T-helper 2 cell (primary cell): ENCODE results near the gene ATG4A.
A peak's percentile ranks its signal among the peaks of the same experiment; 100 is the strongest.

ENCODE experiments used
- DNase-seq, 5 experiments: peaks; one replicate each; pipeline versions ENCODE4 v3.0.0 to v3.0.0-alpha.2; 2012 to 2022

ATG4A gene

DNA sequence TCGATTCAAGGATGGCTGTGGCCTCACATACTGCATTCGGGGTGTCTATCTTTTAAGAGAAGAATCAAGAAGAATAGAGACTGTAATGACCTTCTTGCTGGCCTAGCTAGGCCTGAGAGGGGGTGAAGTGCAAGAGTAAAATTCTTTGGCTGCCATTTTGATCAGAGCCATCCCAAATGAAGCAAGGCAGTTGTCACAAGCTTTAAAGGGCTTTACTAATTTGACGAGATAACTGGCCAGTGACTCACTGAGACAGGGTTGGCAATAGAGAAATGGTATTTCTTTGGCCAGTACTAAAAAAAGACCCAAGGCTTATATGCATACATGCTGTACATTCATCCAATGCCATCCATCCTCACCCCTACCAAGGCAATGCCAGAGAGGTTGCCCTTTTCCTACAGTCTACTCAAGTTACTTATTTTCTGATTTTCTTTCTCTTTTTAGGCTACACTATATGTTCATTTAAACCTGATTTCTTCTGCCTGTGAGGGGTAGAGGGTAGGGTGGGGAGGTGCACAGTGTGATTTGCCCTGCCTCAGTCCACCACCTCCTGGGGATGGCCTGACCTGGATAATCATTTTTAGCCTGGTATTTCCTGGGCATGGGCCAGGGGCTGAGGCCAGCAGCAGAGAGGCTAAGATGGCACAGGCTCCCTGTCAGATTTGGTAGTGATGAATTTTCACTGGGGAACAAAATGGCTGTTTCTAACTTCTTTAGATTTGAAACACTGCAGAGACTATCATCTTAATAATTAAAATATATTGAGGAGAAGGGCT, 32.2 kb downstream of the ATG4A start:
- DNase-seq: no peak

DNA sequence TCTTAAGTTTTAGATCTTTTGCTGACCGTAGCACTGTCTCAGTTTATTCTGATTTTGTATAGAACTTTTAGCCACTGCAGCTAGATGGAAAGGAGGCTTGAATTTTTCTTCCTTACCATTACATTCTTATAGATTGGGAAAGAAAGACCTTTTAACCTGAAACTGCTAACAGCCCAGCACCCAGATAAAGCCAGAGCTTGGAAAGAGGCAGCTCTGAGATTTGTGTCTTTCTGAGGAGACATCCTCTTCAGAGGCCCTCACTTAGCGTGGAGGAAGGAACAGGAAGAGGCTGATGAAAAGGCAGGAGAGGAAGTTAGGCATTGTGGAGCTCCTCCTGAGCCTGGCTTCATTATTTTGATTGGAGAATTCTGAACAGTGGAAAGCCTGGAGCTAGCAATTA, 35.1 kb downstream of the ATG4A start:
- DNase-seq: no peak

DNA sequence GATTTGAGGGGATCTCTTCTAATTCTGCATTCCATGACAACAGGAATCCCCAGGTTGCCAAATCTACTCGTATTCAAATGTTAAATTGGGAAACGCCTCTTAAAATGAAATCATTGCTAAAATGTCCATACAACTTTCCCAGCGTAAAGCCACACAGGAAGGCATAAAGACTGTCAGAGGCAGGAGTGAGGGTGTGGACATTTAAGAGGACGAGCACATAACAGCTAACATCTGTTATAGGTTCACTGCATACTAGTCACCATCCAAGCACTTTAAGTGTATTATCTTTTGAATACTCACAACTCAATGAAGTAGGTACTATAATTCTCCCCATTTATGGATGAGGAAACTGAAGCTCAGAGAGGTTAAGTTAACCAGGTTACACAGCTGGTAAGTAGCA, 35.6 kb downstream of the ATG4A start:
- no peak for DNase-seq

DNA sequence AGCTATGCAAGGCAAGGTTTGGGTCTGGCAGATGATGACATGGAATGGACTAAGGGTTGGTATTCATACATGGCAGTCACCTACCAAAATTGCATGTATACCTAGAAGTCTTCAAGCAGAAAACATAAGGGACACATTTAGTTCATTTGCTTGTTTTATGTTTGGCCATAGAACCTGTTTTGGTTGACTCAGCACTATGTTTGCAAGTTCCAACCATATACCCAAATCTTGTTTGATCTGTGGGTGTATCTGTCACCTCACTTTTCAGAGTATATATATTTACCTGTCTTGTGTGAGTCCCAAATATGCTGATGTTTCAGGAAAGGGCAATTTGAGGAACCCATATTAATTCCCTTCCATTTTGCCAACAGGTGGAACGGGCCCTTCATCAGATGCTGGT, 39.3 kb downstream of the ATG4A start:
- DNase-seq: no peak

DNA sequence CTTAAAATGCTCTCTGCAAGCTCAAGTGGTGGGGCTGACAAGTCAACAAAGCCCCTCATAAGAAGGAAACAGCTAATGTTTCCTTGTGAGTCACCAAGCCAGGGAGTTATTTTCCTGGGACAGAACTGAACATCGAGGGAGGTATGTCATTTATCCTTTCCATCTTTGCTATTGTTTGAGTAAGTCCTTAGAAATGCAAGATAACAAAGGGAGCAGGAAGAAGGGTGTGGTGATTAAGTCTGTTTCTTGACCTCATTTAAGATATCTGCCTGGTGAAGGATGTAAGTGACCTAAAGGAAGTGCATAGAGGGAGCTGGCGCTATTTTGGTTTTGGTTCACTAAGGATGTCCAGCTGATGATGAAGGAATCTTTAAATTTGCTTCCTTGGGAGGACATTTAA, 39.9 kb downstream of the ATG4A start:
- no peak for DNase-seq

DNA sequence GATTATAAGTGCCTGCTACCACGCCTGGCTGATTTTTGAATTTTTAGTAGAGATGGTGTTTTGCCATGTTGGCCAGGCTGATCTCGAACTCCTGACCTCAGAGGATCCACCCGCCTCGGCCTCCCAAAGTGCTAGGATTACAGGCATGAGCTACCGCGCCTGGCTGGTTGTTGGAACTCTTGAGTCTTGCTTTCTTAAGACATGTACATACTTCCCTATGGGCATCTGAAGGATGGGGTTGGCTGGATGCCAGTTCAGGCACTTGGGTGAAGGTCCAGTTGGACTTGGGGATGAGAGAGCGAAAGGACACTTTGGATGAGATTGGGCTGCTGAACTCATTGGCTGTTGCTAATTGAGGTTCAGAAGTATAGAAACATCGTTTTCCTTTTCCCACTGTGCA, 40.5 kb downstream of the ATG4A start:
- no peak for DNase-seq

DNA sequence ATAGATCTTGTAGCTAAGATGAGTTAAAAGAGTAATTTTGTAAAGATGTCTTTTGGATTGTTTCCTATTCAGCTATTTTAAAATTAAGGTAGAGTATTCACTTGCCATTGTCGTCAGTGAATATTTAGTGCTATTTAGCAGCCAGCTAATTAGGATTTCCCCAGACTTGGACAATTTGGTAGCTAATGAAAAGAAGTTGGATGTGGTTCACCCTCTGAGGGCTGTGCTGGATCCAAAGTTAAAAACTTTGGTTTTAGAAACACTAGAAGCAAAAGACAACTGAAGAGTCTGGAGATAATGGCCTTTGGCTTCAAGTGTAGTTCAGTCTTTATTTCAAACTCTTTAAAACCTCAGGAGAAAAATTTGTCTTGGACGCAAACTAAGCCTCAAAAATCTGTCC, 41.3 kb downstream of the ATG4A start:
- no peak for DNase-seq

DNA sequence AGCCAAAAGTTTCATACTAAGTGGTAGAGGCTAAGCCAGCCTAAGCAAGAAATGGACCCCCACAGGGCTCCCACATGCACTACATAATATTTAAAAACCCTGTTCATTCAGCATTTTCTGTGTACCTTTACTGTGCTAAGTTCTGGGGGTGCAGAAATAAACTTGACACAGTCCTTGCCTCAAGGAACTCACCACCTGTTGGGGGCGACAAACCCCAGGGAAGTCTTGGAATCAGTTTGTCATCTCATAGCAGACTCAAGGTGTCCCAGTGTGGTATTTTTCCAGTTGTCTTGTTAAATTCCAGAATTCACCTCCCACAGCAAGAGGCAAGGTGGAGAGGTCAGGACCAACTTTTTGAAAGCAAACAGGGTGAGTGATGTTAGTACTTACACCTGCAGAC, 43.1 kb downstream of the ATG4A start:
- no peak for DNase-seq

DNA sequence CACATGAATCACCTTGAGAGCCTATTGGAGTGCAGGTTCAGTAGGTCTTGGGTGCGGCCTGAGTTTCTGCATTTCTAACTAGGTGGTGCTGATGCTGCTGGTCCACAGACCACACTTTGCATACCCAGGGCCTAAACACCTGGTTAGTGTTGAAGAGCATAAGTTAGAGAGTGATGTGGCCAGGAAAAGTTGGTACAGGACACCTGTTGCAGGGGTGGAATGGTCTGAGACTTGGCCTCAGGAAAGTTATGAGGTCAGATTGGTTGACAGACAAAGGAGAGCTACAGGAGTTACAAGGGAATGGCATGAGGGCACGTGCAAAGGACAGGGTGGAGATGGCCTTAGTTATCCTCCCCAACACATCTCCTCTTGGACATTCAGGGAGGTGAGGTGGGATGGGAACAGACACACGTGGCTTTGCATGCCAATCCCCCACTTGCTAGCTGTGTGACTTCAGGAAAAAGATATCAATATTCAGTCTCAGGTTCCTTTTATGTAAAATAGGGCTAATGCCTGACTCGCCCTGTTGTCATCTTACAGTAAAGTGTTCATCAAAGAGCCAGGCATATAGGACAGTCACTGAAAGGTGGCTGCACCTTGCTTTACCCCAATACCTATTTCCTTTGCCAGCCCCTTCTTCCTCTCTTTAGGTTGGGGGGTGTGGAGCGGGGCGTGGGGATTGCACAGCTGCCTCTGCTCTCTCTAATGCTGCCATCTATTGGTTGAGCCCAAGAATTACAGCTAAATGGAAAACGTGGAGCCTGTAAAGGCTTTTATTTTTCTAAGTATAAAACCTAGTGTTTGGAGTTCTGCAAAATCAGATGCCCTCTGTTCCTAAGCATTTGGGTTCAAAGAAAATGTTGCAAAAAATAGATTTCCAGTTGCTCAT, 47.5 kb downstream of the ATG4A start:
- DNase-seq: peak in 1 of 5 experiments; percentile 6

DNA sequence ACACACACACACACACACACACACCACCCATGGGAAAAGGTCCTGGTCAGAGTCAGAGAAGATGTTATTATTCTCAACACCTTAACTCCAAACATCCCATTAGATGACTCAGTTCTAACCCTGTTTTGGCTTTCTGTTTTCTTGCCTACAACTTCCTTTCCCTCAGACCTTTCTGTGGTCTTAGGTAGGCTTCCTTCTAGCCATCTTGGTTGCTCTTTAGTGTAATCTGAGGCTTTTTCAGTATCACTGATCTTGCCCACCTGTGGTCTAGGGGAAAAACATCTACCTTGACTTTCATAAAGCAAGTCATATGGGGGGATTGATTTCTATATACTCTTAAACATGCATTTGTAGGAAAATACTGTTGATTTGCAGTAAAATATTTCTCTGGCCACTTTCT, 56.9 kb downstream of the ATG4A start:
- DNase-seq: peak in 1 of 5 experiments; percentile 62

DNA sequence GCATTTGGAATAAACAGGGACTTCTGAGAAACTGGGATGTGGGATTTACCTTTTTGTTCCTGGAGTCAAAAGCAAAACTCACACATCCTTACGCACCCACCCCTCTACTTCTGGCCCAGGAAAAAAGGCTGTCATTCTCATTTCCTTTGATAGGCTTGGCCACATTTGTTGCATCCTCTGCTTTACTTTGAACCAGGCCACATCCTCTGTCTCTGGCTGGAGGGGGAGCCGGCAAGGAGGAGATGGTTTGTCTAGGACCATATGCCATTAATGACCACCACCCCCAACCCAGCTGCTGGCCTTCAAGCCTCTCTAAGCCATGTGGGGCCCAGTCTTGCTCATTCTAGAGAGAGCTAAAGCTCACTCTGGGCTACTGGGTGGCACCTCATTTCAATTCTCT, 64.5 kb downstream of the ATG4A start:
- DNase-seq: no peak

DNA sequence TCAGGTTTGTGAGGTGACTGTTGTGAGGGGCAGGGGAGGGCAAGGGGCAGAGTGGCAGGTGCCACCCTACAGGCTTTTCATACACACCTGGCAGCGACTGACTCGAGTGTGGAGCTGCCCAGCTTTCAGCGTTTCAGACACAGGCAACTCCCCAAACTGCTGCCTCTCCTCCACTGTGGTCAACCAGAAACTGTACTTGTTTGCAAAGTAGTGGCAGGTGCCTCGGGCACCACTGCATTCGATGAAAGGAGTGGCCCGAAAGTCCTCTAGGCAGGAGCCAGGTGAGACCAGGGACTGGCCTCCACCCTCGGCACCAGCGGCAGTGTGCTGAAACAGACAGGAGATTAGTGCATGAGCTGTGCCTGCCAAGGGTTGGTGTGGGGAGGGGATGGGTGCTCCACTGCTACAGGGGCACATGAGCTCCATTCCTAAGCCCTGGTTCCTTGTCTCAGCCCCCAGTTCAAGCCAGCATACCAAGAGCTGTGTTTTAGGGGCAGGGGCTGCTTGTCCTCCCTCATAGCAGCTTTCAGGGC, 65.4 kb downstream of the ATG4A start:
- no peak for DNase-seq

DNA sequence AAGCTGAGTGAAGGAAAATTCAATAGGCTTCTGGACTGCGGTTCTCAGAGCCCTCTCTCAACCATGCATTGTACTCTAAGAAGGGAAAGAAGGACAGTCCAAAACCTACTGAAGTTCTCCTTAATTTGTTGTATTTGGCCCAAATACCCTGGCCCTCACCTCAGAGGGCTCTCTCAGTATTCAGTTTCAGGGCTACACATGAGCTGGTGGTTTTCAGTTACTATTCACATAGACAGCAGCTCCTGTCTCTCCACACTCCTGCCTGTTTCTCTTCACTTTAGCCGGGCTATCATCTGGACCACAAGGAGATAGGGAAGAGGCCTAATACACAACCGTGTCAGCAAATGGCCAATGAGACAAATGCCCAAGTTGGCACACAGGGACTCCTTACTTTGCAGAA, 66.0 kb downstream of the ATG4A start:
- DNase-seq: no peak

DNA sequence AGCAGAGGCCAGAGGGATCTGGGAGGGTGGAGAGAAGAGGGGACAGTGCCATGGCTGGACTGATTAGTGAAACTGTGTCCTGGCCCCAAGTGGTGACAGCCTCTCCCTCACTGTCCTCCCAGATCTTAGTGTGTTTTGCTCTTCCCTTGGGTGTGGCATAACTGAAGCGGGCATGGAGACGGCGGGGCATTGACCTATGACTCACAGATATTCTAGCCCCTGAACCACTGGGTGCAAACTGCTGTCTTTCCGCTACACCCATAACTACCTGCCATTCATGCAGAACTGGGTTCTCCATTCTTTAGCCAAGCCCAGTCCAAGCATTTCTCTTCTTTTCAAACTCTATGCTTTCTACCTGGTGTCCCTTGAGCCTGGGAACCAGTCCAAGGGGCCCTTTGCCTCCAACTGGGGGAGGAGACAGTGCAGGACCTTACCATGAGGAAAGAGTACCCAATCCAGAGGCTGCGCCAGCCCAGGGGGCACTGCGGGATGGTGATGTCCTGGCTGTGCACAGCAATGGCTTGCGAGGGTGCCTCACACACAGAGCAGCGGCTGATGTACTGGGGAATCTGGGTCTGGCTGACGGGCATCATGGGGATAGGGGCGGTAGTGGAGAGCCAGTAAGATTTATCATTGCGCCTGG, 67.6 kb downstream of the ATG4A start:
- no peak for DNase-seq

DNA sequence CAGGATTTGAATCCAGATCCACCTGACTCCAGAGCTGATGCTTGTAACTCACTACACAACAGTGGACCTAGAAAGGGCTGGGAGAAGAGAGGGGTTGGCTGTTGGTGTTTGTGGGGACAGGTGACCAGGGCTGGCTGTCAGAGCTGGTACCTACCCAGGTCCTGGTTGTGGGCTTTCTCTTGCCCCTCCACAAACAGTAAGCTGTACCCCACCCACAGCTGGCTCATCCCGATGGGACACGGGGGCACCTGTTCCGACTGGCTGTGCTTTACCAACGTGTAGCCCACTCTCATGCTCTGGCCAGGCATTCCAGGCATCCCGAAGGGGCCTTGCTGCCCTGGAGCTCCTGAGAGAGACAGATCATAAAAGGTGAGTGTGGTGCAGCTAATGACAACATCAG, 68.7 kb downstream of the ATG4A start:
- no peak for DNase-seq

DNA sequence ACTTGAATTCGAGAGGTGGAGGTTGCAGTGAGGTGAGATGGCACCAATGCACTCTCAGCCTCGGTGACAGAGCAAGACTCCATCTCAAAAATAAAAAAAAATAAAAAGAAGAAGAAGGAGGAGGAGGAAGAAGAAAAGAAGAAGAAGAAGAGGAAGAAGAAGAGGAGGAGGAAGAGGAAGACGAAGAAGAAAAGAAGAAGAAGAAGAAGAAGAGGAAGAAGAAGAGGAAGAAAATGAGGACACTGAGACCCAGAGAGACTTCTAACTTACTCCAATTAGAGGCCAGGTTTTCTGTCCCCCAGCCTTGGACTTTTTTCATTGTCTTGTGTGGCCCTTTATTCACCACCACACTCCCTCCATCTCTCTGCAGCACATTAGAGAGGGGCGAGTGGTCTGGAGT, 70.7 kb downstream of the ATG4A start:
- no peak for DNase-seq

DNA sequence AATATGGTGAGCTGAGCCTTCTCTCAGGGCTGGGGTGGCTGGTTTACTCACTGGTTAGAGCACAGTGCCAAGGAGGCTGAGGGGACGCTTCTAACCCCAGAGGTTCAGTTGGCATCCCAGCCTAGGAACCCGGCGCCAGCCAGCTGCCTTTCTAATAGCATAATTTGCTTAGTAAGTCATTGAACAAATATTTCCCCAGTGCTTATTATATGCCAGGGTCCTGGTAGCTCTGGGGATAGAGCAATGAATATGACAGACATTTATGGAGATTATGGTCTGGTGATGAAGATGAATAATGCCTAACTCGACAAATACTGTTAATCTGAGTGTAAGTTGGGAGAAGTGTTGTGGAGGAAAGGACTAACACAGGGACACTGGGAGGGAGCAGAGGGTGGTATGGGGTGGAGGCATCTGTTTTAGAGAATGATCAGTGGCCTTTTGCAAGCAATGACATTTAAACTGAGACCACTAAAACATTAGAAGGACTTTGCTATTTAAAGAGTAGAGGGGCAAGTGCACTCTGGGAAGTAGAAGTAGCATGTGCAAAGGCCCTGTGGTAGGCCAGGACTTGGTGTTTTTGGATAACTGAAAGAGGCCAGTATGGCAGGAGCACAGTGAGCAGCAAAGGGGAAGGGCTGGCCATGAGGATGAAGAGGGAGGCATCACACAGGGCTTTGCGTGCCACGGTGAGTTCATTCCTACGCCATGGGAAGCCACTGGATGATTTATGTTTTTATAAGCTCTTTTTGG, 71.9 kb downstream of the ATG4A start:
- DNase-seq: no peak

DNA sequence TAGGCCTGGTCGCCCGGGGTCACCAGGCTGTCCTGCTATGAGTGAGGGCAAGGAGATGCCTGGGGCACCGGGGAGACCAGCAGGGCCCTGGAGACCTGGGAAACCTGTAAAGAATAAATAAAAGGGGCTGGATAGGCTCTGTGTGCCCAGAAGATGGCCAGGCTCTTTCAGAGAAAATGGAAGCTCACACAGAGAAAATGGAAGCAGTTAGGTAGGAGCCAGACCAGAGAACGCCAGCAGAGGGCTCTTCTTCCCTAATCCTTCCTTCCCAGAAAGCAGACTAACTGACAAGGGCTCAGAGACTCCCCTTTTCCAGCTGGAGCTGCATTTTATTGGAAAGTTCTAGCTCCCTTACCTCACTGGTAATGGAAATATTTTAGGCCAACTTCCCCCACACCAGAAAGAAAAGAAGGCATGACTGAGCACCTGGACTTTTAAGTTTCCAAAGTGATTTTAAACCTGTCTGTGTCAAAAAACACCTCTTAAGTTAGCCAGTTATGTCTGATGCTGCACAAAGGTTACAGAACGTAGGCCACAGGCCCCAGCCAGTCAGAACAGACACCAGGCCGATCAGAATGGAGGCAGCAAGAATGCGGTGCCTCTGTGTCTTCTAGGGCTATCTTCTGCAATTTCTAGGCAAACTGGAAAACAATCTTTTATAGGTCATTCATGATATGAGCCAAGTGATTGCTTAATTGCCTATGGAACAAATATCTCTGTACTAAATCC, 74.0 kb downstream of the ATG4A start:
- DNase-seq: no peak

DNA sequence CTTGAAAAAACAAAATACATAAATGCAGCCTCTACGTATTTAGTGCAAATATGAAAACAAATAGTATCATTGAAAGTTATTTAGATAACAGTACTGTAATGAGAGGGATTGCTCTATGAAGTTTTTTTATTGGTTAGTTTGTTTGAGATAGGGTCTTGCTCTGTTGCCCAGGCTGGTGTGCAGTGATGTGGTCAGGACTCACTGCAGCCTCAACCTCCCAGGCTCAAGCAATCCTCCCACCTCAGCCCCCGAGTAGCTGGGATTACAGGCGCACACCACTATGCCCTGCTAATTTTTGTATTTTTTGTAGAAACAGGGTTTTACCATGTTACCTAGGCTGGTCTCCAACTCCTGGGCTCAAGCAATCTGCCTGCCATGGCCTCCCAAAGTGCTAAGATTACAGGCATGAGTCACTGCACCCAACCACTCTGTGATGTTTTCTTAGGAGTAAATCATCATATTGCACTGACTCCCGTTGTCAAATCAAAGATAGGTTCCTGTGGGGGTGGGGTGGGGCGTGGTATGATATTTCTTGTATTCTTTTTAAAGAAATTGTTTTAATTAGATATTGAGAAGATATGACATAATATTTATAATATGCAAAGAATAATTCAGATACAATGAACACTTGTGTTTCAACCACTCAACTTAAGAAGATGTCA, 75.8 kb downstream of the ATG4A start:
- DNase-seq: no peak

DNA sequence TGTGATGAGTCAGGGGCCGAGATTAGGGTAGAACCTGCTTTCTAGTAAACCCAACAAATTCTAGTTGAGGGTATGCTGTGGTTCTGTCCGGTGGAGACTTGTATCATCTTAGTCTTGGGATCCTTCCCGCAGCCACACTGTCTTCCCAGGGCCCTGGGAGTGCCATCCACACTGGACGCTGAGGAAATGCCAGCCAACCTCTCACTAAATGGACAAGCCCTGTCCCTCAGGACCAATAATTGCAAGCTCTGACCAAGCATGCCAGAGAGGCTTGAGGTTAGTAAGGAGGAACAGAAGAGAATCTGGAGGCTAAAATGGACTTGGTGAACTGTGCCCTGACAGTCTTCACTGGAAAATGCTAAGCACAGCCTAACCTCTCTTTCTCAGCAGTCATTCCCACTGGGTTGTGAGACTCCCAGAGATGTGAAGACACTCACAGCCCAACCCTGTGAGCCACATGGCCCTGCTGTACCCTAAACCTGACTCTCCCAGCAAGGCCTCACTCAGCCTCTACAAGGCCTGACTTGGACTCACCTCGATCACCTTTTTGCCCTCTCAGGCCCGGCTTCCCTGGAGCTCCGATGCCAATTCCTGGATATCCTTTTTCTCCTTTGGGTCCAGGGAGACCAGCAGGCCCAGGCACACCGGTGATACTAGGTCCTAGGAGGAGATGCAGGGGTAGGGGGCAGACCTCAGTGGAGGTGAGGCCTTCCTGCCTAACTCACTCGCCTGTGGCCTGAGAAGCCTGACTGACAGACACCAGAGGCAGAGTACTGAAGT, 77.6 kb downstream of the ATG4A start:
- no peak for DNase-seq

DNA sequence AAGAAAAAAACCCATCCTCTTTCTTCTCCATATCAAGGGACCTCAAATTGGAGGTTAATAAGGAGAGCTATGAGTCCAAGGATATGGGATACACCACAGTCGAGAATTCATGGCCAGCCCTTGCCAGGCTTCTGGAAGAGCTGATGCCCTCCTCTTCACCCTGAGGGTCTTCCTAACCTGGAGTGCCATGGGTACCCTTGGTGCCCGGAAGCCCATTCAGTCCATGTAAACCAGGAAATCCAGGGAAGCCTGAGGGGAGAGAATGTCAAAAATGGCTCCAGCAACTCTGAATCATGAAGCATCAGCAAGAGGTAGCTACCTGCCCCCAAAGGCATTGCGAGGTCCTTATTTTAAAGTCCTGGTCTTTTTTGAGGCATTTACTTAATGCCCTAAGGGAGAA, 78.2 kb downstream of the ATG4A start:
- no peak for DNase-seq
